ENCODE results near the gene KRT75.
"Not testable (repeated sequence)": the region's sequence is repeated elsewhere in the genome, so short reads cannot be mapped to it uniquely, and the experiment has no call there.

KRT75 gene

DNA sequence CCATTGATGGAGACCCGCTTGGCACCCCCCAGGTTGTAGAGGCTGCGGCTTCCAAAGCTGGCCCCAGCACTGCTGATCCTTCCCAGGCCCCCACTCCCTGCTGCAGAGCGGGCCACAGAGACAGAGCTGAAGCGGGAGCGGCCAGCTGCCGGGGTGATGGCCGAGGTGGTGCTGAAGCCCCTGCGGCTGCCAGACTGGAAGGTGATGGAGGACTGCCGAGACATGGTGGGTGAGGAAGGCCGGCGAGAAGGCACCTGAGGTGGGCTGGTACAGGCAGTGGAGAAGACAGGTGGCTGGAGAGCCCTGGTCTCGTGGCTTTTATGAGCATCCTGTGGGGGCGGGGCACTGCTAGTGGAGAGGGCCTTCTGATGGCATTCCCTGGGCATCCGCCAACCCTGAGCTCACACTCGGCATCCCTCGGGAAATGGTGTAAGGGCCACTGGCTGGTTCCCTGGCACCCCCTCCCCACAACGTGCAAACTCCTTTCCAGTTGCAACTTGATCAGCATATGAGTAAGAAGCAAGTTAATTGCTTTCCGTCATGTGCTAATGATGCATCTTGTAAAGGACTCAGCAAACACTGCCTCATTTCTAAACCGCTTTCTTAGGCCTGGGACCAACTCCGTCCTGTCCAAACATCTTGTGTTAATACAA is at the start of gene KRT75:
Gene KRT75, minus strand, starts transcription at position 291 of the 653 bp plus-strand sequence. Its CDS starts 67 bp downstream, at position 224.
- no peak for DNase-seq

DNA sequence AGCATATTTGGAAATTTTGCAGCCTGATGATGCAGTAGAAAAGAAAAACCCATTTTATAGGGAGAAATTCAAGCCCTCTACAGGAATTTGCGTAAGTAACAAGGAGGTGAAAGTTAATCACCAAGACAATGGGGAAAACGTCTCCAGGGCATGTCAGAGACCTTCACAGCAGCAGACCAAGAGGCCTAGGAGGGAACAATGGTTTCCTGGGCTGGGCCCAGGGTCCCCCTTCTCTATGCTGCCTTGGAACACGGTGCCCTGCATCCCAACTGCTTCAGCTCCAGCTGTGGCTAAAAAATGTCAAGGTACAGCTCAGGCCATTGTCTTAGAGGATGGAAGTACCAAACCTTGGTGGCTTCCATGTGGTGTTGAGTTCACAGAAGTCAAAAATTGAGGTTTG is 45.9 kb upstream of the KRT75 start:
- DNase-seq = no peak

DNA sequence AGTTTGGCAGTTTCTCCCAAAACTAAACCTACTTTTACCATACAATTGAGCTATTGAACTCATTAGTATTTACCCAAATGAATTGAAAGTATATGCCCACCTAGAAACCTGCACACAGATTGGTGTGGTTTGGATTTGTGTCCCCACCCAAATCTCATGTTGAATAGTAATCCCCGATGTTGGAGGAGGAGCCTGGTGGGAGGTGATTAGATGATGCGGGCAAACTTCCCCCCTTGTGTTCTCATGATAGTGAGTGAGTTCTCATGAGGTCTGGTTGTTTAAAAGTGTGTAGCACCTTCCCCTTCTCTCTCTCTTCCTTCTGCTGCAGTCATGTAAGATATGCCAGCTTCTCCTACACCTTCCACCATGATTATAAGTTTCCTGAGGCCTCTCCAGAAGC is 43.5 kb upstream of the KRT75 start:
- DNase-seq = no peak

DNA sequence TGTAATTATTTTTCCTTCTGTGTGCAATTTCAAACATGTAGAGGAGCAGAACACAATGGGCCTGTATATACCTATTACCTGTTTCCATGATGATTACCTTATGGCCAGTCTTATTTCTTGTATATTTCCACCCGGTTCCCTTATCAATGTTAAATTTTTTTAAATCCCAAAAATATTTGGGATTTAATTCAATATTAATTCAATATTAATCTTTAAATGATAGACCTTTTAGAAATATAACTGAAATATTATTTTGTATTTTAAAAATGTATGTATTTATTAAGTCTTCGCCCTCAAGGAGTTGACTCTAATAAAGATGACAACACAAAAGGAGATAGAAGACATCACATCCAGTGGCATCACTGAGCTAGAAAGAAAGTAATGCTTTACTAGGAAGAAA is 40.0 kb upstream of the KRT75 start:
- DNase-seq = no peak

DNA sequence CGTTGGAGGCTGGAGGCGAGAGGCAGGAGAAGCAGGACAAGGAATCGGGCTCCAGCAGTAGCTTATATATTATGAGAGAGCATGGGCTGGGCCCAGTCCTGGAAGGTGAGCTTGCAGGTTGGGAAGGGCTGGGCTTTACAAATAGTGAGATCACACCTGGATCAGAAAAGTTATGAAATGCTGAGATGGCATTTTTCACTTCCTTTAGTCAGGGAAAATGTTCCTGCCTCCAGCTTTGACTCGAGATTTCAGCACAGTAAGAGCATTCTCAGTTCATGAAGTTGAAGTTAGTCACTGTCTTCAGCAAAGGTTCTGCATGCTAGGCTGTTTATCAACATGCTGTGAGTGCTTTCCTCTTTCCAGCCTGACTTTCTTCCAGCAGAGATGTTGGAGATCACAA is 39.6 kb upstream of the KRT75 start, which contains the start of gene KRT6C:
Gene KRT6C, minus strand, starts transcription at position 38 of the 400 bp plus-strand sequence. CDS start 68 bp downstream, outside the sequence.
- DNase-seq = no peak

DNA sequence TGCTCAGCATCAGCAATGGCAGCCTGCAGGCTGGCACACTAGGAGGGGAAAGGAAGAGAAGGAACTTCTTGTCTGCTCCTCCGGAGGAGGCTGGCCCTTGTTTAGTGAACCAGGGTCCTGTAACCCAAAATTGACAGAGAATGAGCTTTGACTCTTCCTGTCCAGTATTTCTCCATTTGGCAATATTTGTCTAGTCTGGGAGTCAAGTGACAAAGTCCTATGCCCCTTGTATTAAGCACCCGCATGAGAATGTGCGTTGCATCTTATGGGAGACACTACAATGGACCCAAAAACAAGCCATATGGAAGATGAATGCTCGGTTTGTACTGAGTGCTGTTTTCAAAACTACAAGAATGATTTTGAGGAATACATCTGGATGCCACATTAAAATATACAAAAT is 35.7 kb upstream of the KRT75 start:
- no peak for DNase-seq

DNA sequence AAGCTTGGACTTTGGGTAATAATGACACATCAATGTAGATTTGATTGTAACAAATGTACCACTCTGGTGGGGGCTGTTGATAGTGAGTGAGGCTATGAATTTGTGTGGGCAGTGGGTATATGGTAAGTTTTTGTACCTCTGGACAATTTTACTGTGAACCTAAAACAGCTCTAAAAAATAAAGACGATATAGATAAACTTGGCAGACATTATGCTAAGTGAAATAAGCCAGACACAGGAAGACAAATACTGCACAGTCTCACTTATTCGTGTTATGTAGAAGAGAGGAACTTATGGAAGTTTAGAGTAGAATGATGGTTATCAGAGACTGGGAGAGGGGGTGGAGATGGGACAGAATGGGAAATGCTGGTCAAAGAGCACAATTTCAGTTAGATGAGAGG is 30.7 kb upstream of the KRT75 start:
- DNase-seq = no peak

DNA sequence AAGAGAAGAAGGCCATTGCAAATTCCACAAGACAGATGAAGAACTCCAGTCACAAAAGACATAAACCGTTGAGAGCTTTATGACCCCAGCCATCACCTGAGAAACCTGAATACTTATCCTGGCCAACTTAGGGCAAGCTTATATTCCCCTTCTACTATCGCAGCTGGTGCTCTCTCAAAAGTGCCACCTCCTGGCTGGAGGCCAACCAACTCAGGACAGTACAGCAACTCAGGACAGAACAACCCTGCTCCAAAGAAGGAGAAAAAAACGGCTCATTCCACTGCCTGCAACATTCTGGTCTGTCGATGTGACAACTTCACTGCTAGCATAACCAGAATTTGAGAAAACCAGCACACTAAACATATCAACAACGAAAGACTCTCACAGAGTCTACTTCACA is 27.5 kb upstream of the KRT75 start:
- DNase-seq = peak; percentile 2

DNA sequence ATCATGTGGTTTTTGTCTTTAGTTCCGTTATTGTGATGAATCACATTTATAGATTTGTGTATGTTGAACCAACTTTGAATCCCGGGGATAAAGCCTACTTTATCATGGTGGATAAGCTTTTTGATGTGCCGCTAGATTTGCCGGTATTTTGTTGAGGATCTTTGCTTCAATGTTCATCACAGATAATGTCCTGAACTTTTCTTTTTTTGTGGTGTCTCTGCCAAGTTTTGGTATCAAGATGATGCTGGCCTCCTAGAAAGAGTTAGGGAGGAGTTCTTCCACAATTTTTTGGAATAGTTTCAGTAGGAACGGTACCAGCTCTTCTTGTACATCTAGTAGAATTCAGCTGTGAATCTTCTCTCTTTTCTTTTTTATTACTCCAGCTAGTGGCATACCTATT is 24.7 kb upstream of the KRT75 start:
- no peak for DNase-seq

DNA sequence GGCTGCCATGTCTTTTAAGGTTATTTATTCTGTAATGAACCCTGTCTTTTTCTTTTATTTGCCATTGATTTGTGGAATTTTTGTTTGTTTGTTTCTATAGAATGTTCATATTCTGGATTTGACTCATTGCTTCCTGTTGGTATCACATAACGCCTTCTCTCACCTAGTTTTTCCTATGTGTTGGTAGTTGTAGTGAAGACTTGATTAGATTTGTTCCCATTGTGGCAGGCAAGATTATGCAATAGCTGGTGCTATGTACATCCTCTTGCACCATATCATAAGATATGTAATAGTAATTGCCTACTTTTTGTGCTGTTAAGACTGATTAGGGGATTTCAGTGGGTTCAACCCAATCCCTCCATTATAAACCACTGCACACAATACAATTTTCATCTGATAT is 21.6 kb upstream of the KRT75 start:
- DNase-seq = no peak

DNA sequence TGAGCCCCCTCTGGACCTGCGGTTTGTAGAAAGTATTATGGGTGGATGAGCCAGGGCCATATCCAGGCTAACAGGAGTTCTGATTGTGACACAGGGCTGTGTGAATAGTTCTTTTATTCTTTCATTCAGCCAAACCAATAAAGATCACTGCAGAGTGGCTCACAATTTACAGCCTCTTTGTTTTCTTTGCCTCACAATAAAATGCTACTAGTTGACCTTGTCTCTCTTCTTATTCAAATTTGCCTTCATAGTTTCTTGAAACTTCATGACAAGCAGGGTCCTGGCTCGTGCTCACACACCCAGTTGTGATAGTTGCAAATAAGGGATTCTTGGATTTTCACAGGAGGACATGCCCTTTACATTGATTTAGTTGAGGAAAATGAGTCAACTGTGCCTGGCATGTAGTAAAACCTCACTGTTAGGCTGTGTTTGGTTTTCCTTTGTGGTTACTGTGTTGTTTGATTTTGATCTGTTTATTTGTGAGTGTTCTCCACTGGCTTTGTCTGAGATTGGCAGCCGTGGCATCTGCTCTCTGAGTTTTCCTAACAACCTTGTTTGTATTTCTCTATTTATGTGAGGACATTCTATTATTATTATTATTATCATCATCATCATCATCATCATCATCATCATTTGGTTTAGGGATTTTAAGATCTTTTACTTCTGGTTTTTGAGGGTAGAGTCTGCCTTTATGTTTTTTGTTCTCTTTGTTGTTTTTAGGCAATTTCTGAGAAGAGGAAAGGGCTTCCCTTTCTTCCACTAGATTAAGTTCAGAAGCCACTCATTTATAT is 20.4 kb upstream of the KRT75 start:
- DNase-seq = no peak

DNA sequence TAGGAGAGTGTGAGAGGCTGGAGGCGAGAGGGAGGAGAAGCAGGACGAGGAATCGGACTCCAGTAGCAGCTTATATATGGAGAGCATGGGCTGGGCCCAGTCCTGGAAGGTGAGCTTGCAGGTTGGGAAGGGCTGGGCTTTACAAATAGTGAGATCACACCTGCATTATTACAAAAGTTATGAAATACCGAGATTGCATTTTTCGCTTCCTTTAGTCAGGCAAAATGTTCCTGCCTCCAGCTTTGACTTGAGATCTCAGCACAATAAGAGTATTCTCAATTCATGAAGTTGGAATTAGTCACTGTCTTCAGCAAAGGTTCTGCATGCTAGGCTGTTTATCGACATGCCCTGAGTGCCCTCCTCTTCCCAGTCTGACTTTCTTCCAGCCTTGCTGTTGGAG is 17.9 kb upstream of the KRT75 start, which contains the start of gene KRT6B:
Gene KRT6B, minus strand, starts transcription at position 46 of the 400 bp plus-strand sequence. CDS start 68 bp downstream, outside the sequence.
- no peak for DNase-seq

DNA sequence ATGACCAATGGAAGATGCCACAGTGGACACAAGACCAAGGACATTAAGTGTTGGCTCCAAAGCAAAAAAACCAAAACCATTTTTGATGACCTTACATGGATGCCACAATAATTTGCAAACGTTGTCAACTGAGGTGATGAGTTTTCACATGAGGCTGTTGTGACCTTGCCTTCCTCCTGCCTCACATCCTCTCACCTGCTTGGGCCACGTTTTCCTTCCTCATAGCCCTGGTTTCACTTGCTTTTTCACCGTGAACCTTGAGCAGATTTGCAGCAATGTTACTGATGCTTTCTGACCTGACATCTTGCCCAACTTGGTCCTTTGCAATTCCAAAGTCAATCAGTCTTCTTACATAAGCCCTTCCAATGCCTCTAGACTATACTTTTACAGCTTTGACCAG is 14.1 kb upstream of the KRT75 start:
- no peak for DNase-seq

DNA sequence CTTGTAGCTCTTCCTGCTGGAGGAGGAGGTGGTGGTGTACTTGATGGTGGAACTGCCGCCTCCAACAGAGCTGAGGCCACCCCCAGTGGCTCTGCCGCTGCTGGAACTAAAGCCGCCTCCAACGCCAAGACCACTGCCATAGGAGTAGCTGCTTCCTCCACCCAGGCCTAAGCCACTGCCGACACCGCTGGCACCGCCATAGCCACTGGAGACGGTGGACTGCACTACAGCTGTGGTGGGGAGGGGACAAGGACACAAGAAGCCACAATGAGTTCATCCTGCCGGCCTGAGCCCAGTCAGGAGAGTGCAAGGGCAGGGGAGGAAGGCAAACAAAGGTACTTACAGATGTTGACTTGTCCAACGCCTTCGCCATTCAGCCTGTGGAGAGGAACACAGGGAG is 13.0 kb upstream of the KRT75 start:
- DNase-seq = not testable (repeated sequence)

DNA sequence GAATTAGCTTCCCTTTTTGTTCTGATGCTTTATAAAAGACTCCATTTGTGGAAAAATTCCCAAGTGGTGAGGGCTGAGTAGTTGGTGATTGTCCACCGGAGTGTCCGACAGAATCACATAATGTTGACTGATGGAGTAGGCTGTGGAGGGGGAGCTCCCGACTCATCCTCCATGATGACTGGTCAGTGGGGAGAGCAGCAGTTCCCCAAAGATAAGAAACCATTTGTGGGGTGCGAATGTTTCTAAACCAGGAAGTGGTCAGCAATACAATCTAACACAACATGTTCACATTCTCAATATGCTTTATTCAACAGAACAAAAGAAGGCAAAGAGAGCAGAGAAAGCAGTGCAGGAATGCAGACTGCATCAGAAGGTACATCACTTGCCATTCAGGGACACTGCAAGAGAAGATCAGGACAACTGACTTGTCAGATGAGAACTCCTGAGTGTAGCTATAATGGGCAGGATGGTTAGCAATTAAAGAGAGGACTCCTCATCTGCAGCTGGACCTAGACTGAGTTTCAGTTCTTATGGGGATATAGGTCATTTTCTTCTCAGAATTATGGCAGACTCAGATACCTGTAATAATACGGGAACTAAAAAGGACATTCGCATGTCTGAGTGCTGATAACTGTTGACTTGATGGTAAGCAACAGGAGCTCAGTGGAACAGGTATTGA is 12.3 kb upstream of the KRT75 start:
- no peak for DNase-seq

DNA sequence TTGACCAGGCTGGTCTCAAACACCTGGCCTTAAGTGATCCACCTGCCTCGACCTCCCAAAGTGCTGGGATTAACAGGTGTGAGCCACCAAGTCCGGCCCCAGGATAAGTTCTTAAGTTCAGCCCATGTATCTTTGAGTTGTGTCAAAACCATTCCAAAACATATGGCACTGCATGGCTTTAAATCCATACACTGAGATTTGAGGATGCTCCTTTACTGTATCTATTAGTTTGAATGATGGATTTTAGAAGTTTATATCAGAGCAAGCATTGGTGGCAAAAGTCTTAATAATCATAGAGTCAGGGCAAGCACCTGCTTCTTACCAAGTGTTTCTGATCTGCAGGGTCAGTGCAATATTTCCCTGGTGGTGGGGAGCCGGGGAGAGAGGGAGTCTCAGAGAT is 11.7 kb upstream of the KRT75 start:
- no peak for DNase-seq

DNA sequence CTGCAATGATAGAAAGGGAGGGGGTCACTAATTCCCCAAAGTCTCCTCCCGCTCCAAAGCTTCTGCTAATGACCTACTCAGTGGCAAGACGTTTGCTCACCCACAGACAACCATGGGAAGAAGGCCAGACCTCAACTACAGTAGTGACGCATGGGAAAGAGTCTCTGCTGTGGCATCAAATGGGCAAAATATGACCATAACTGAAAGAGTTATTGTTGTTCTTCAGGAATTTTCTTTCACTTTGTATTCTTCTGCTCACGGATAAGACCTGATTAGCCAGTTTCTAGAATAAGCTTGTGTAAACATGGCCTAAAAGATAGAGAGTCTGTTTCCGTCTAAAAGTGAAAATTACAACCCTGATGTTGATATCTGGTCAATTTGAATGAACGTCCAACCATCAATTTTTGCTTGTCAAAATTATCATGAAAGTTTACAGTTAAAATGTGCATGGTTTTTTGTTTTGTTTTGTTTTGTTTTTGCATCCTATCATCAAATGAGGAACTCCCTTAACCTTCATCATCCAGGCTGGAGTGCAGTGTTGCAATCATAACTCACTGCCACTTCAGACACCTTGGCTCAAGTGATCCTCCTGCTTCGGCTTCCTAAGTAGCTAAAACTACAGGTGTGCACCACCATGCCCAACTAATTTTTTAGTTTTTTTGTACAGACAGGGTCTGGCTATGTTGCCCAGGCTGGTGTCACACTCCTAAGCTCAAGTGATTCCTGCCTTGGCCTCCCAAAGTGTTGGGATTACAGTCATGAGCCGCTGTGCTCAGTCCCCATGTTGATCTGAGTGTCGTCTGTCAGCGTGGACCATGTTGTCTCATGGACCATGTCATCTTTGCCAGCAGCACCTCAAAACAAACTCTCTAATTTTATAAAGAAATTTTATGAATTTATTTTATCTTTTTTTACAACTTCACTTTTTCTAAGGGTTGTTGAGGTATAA is 10.8 kb upstream of the KRT75 start:
- no peak for DNase-seq

DNA sequence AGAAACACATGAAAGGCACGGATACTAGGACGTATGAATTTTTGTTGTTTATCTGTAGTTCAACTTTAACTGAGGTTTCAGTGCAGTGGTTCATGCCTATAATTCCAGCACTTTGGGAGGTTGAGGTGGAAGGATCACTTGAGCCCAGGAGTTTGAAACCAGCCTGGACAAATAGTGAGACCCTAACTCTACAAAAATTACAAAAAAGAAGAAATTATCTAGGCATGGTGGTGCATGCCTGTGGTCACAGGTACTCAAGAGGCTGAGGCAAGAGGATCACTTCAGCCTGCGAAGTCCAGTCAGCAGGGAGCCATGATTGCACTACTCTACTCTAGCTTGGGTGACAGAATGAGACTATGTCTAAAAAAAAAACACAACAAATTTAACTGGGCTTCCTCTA is 9.8 kb upstream of the KRT75 start:
- DNase-seq = no peak

DNA sequence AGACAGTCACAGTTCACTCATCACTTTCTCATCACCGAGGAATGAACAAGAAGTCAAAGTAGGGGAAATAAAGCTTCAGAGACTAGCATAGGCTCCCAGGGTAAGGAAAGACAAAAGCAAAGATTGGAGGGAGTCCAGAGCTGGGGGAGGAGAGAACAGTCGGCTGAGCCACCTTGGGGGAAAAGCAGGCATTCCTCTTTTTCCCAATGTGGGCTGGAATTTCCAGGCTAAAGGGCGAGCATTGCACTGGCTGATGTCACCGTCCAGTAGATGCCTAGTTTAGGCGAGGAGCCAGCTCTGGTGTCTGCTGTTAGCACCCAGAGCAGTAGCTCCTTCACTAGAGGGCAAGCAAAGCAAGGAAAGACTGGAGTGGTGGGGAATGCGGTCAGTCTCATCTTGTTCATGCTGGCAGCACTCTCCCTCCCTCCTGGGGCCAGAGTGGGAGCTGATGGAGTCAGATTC is 8.5 kb upstream of the KRT75 start:
- no peak for DNase-seq

DNA sequence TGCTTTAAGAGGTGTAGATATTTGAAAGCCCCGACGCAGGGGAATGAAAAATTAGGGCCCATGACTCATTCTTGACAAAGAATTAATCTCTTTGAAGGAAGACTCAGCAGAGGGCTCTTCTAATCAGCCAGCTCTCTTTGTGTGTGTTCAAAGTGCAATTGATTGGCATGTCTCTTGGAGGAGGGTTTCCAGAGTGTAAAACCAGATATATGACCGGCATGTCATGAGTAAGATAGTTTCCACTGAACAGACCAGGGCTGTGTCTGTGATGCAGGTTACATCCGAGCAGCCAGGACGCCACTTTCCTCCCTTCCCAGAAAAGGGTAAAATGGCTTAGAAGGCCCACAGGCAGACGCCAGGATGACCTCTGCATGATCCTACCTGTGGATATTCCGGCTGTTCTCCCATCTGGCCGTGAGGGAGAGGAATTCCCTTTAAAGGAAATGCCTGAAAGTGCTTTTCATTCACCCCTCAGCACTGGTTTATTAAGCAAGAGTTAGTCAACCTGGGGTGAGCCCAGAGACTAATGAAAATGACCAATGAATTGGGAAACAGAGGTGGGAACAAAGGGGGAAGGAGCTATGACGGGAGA is 7.2 kb upstream of the KRT75 start:
- DNase-seq = no peak

DNA sequence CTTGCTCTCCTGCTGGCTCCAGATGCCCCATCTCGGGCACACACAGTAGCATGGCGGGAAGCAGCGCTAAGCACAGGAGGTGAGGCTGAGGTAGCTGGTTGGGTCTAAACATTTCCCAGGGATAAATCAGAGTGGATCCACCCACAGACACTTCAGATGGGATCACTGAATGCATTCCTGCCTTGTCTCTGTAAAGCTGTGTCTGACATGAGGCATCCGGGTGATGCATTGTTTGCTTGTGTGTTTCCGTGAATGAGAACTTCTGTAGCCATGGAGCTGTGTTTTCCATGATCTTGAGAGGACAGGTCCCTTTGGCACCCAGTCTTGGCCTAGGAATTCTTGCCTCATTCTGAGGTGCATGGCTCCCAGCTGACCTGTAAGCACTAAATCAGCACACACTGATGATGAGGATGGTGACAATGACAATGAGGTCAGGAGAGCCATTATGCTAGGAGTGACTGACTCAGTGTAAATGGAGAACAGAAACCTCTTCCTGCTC is 6.7 kb upstream of the KRT75 start:
- no peak for DNase-seq

DNA sequence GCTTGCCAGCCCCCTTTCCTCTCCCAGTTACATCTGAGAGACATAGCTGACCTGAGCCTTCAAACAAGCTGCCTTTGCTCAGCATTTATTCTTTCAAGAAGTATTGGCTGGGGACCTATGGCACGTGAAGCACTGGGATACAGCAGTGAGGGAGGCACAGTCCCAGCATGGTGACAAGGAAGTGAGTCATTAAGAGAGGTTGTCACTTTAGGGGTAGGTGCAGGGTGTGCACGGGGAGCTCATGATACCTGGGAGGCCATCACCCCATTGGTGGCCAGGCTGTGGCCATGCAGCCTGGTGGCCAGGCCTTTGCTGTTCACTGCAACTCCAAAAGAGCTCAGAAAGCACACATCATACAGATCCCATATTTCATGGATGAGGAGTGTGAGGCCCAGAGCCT is 5.7 kb upstream of the KRT75 start:
- no peak for DNase-seq

Data from NCI-H524 treated with DMSO at 0.1 percent for 48 hours (cell line).